ENCODE results near the gene ADIRF.

- no peak for TF ChIP-seq CTCF (IDR thresholded peaks at IDR 0.05)
- no peak for TF ChIP-seq EP300 (IDR thresholded peaks at IDR 0.05)
- peak in 1 of 3 donors; percentile 30 for TF ChIP-seq POLR2AphosphoS5 (IDR thresholded peaks at IDR 0.05)
Measured at GRCh38 chr10:86970982-86971231, 2.6 kb downstream of the ADIRF start.
